Kidney (tissue), 14 donors: ENCODE data around the gene SLC35G3. TPM values are rescaled to one million over a fixed set of nuclear protein-coding genes. Genes with fewer than 3 reads are reported as not detected.

Experiments
- DNase-seq, 5 donors: peaks; one replicate each; pipeline ENCODE4 v3.0.0-alpha.2; 2013 to 2020
- FAIRE-seq: peaks from 2 replicates; lab custom pipeline; 2012; peaks lifted over from hg19 to GRCh38; lab: Jason Lieb, UNC
- H3K27ac ChIP-seq, 2 donors: one replicate each; pipeline ENCODE4 v1.7.0; 2013; ENCODE audit warnings: low read depth in 2 of 2, low read length in 2 of 2, inconsistent platforms in 1 of 2
- H3K27me3 ChIP-seq: one replicate; pipeline ENCODE4 v1.7.1; 2013; ENCODE audit warnings: low read length, inconsistent platforms; ENCODE audit not compliant: control insufficient read depth, insufficient read depth
- H3K36me3 ChIP-seq, 3 donors: one replicate each; pipeline versions ENCODE4 v1.7.0 to v1.7.1; 2013; ENCODE audit warnings: low read length in 3 of 3, control low read depth in 1 of 3, inconsistent platforms in 1 of 3; ENCODE audit not compliant: insufficient read depth in 3 of 3, control insufficient read depth in 2 of 3
- H3K4me1 ChIP-seq, 3 donors: one replicate each; pipeline versions ENCODE4 v1.7.0 to v1.7.1; 2013; ENCODE audit warnings: low read length in 3 of 3, inconsistent platforms in 1 of 3, low read depth in 1 of 3; ENCODE audit not compliant: control insufficient read depth in 2 of 3, insufficient read depth in 2 of 3
- H3K4me3 ChIP-seq, 3 donors: one replicate each; pipeline versions ENCODE4 v1.7.0 to v1.8.1; 2013; ENCODE audit warnings: low read length in 3 of 3, control low read depth in 1 of 3, inconsistent platforms in 1 of 3
- H3K9ac ChIP-seq, 3 donors: one replicate each; pipeline versions ENCODE4 v1.7.0 to v1.7.1; 2013; ENCODE audit warnings: low read length in 3 of 3, control low read depth in 1 of 3, inconsistent platforms in 1 of 3
- H3K9me3 ChIP-seq, 3 donors: one replicate each; pipeline versions ENCODE4 v1.7.0 to v1.7.1; 2013; ENCODE audit warnings: low read length in 3 of 3, control low read depth in 1 of 3, inconsistent platforms in 1 of 3; ENCODE audit not compliant: control insufficient read depth in 2 of 3, insufficient read depth in 1 of 3
- CTCF ChIP-seq: IDR thresholded peaks from 3 replicates; pipeline ENCODE4 v1.5.1; 2012; ENCODE audit warnings: mild to moderate bottlenecking, moderate library complexity, borderline replicate concordance; ENCODE audit not compliant: insufficient read depth; ENCODE audit errors: extremely low read depth
- intact Hi-C: fragments of 100-400 bp; cut with DNase I; formaldehyde crosslinking; loops from one replicate; pipeline ENCODE4 v1.11.1; 2022
- polyA plus RNA-seq: library from polyadenylated mRNA; stranded (reverse); fragments of 350-450 nt; fragmentation: Illumina TruSeq; extraction: RNeasy Lipid Tissue Mini Kit (QIAGEN cat#74804); gene quantifications from one replicate; pipeline ENCODE4 v1.2.3, GENCODE V29; 2014; ENCODE audit warnings: low read depth, low replicate concordance; ENCODE audit not compliant: insufficient read depth
- total RNA-seq: library from RNA; stranded (reverse); fragmentation: NEBNext Ultra II Directional; extraction: Animal tissue kit (Norgen Biotek cat#: 25700); gene quantifications from one replicate; pipeline ENCODE4 v1.2.1, GENCODE V29; 2021
- donor health status: control.
- donor health status: control.
- donor health status: control.
- donor health status: control.
- donor health status: control.
- donor health status: DM: yes; HTN: yes; CAD: no.
- donor health status: Normal renal cell carcinoma (clear cell type).

The SLC35G3 gene
- total and polyA plus RNA-seq, 2 donors from 2014 or later: not detected

- DNase-seq (no peak), FAIRE-seq (no peak)
- no peak for TF ChIP-seq CTCF
- intact Hi-C loops: no loop called here
- no peaks in the 10 kb centered on the region for H3K4me1 ChIP-seq
- H3K27ac ChIP-seq: no peak overlapping the region
- no peaks in the 10 kb centered on the region for H3K27me3 ChIP-seq
- no peak overlapping the region for H3K9ac ChIP-seq
- H3K9me3 ChIP-seq: no peaks in the 10 kb centered on the region
- no peak overlapping the region for H3K4me3 ChIP-seq
- no peaks in the 10 kb centered on the region for H3K36me3 ChIP-seq
Measured at GRCh38 chr17:35169835-35170363, 24.3 kb downstream of the SLC35G3 start.

GRCh38 chr17:35167666-35168065, 26.5 kb downstream of the SLC35G3 start:
- intact Hi-C loops: no loop called here
- Histone ChIP-seq H3K27me3 (no peaks in the 10 kb centered on the region), H3K36me3 (no peaks in the 10 kb centered on the region), H3K27ac (no peak overlapping the region), H3K9ac (no peak overlapping the region), H3K9me3 (no peaks in the 10 kb centered on the region), H3K4me3 (no peak overlapping the region), H3K4me1 (no peaks in the 10 kb centered on the region)
- TF ChIP-seq CTCF: no peak
- FAIRE-seq: no peak
- DNase-seq: no peak

- DNase-seq: no peak
Measured at GRCh38 chr17:35167046-35167445, 27.1 kb downstream of the SLC35G3 start.

More at GRCh38 chr17:35167046-35167445, 27.1 kb downstream of the SLC35G3 start:
- intact Hi-C loops: no loop called here
- Histone ChIP-seq H3K27ac (no peak overlapping the region), H3K27me3 (no peaks in the 10 kb centered on the region), H3K4me1 (no peaks in the 10 kb centered on the region), H3K4me3 (no peak overlapping the region), H3K9me3 (no peaks in the 10 kb centered on the region), H3K36me3 (no peaks in the 10 kb centered on the region), H3K9ac (no peak overlapping the region)
- no peak for TF ChIP-seq CTCF
- no peak for FAIRE-seq
